Measurements from ENCODE around the gene TMEM240.
"Not testable (repeated sequence)": the region's sequence is repeated elsewhere in the genome, so short reads cannot be mapped to it uniquely, and the experiment has no call there.

TMEM240 gene

DNA sequence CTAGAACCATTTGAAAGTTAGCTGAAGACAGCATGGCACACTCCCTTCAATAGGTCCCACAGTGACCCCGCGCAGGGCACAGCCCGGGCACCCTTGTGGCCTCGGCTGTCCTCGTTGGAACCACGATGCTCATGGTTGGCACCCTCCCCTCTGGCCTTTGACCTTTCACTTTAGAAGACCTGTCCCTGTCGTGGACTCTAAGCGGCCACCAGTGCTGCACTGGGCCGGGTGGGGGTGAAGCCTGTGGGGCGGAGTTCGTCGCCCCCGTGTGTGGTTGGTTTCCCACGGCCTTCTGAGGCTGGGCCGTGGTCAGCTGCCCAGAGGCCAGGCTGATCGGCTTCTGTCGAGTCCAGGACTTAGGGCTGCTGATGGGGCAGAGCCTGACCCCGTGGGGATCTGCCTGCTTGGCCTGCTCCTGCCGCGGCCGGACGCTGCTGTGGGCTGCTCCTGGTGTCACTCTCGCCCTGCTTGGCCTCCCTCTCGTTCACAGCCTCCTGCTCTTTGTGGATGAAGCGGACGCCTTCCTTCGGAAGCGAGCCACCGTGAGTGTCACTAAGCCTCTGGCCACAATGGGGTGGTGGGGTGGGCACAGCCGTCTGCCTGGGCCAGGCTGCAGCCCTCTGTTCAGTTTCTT, 15.6 kb downstream of the TMEM240 start:
- DNase-seq (ENCODE audit: low read depth in 2 of 2) = not testable (repeated sequence)

DNA sequence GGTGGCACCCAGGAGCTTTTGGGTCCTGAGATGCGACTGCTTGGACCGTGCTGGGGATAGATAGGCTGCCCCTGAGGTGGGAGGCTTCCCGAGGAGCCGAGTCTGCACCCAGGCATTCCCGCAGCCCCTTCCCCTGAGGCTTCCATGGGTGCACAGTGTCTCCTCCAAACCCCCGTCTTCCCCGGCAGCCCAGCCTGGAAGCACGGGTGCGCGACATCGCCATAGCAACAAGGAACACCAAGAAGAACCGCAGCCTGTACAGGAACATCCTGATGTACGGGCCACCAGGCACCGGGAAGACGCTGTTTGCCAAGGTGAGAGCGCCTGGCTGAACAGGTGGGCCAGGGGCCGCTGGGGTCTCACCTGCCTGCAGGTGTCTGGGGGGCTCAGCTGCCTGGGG, 16.8 kb downstream of the TMEM240 start:
- DNase-seq (ENCODE audit: low read depth in 2 of 2) = not testable (repeated sequence)

DNA sequence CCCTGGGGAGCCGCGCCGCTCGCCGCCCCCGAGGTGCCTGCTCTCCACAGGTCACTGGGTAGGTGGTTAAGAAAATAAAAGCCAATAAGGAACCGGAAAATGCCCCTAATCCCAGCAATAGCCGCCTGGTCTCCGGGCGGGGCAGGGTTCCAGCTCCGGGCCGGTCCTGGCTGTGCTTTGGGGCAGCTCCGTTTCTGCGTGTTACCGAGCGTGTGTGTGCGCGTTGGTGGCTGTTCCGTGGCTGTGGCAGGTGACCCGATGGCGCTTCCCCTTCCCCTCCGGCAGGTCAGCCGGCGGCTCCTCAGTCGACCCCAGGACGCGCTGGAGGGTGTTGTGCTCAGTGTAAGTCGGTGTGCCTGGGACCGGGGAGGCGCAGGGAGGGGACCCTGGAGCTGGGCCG, 17.2 kb downstream of the TMEM240 start:
- DNase-seq (ENCODE audit: low read depth in 2 of 2) = not testable (repeated sequence)

DNA sequence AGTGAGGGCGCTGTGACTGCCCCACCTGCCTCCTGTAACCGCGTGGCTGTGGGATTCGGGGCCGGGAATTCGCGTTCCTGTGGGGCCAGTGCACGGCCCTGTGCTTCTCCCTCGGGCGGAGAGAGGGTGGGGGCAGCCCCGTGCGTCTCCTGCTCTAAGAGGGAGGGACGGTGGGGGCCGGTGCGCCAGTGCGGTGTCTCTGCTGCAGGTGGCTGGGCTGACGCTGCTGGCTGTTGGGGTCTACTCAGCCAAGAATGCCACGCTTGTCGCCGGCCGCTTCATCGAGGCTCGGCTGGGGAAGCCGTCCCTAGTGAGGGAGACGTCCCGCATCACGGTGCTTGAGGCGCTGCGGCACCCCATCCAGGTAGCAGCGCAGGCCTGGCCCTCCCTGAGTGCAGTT, 17.9 kb downstream of the TMEM240 start:
- not testable (repeated sequence) for DNase-seq (ENCODE audit: low read depth in 2 of 2)

DNA sequence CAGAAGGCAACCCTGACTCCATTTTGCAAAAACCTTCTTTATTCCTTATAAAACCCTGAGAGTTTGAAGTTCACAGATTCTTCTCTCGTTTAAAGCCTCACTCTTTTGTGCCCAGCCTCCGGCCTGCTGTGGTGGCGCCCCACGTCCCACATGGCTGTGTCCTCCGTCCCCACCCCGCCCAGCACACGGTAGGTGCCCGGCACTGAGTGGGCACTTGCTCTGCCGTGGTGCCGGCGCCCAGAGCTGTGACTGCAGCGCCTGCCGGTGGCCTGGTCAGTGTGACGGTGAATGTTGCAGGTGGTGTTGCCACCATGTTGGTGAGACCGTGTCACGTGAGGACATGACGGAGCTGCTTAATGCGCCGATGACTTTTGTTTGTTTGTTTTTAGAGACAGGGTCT, 19.1 kb downstream of the TMEM240 start:
- DNase-seq (ENCODE audit: low read depth in 2 of 2) = no peak

DNA sequence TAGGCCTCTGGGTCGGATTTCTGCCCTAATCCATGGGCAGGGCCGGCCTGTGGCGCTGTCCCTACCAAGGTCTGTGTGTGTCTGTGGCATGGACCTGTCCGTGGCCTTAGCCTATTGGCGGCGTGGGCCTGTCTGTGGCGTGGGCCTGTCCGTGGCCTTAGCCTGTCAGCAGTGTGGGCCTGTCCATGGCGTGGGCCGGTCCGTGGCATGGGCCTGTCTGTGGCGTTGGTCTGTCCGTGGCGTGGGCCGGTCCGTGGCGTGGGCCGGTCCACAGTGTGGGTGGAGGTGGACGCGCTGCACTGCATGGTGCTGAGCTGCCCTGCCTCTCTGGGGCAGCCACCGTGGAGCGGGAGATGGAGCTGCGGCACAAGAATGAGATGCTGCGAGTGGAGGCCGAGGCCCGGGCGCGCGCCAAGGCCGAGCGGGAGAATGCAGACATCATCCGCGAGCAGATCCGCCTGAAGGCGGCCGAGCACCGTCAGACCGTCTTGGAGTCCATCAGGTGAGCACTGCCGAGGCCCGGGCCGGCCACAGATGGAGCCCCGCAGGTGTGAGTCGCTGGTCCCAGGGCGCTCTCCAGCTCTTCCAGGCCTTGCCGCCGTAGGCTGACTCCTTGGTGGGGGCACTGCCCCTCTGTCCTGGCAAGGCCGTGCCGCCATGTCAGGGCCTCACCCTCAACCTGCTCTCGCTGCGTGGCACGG, 20.5 kb downstream of the TMEM240 start:
- DNase-seq (ENCODE audit: low read depth in 2 of 2) = not testable (repeated sequence)

DNA sequence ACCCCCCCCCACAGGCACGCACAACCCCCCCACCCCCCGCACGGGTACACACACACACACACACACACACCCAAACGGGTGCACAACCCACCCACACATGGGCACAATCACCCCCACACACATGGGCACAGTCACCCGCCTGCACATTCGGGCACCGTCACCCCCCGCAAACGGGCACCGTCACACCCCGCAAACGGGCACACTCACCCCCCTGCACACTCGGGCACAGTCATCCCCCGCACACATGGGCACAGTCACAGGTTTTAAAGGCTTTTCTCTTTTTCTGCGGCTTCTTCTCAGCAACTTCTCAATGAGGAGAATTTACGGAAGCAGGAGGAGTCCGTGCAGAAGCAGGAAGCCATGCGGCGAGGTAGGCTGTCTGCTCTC, 21.8 kb downstream of the TMEM240 start:
- DNase-seq (ENCODE audit: low read depth in 2 of 2) = not testable (repeated sequence)

DNA sequence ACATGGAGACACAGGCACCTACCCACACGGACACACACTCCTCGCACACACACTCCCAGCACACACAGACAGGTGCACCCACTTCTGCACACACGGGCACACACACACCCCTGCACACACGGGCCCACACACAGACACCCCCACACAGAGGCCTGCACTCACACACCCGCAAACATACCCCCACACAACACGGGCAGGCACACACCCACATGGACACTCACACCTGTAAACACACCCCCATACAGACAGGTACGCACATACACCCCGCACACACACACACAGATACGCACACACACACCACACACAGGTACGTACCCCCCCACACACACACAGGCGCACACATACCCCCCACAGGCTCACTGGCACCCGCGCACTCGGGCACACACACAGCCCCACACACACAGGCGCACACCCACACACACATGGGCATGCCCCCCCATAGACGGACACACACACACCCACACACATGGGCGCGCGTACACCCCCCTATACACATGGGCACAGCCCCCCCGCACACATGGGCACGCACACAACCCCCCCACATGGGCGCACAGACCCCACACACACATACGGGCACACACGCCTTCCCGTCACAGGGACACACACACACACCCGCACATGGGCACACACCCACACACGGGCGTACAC, 22.3 kb downstream of the TMEM240 start:
- no peak for DNase-seq (ENCODE audit: low read depth in 2 of 2)

DNA sequence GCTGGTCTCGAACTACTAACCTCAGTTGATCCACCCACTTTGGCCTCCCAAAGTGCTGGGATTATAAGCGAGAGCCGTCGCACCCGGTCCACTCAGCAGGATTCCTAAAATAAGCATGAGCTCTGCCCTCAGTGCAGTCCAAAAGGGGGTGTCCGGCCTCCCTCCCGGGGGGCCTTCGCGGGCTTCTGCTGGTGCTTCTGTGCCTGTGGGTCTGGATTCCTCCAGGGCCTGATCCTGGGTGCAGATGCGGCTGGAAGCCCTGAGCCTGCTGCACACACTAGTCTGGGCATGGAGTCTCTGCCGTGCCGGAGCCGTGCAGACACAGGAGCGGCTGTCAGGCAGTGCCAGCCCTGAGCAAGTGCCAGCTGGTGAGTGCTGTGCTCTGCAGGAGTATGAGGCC, 23.5 kb downstream of the TMEM240 start:
- not testable (repeated sequence) for DNase-seq (ENCODE audit: low read depth in 2 of 2)

DNA sequence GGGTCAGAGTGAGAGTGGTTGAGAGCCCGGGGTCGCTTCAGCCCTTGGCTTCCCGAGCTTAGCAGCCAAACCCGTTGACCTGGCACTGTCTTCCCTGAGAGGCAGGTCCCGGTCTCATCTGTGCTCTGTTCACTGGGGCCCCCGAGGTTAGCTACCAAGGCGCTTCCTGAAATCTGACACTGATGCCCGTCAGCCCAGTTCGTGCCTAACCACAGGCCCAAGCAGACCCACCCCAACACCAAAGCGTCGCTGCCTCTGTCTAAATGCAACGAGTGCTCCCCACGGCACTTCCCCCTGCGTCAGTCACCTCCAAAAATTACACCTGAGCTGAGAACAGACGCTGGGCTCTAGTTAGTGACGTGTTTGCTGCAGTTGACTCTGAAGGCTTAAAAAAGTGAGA, 26.0 kb downstream of the TMEM240 start:
- not testable (repeated sequence) for DNase-seq (ENCODE audit: low read depth in 2 of 2)

DNA sequence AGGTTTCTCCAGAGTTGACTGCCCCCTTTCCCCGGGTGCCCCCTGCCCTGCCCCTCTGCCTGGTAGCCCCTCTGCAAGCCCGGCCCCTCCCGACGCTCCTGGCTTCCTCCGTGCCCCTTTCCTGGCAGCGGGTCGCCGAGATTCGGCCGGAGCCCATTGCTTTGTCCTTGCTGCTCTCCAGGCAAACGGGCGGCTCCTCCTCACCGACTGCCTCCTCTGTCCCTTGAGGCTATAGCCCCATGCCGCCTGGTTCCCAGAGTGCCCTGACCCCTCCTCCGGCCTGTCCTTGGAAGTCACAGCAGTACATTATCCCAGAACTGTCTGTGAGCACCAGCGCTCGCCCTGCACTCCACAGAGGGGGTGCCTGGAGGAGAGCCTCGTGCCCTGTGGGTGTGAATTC, 26.7 kb downstream of the TMEM240 start:
- not testable (repeated sequence) for DNase-seq (ENCODE audit: low read depth in 2 of 2)

DNA sequence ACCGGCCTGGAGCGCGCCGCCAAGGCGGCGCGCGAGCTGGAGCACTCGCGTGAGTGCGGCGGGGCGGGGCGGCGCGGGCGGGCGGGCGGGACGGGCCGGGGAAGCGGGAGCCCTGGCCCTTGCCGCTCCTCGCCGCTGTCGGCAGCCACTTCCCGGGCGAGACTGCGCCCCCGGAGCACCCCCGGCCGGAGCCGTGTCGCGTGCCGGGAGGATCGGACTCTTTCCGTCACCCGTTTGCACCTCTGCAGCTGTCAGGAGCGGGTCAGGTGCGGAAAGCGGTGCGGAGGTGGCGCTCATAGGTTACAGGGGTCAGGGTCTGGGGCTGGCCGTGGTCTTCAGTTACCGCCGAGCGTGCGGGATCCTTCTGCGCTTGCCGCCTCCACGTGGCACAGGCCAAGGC, 28.0 kb downstream of the TMEM240 start:
- DNase-seq (ENCODE audit: low read depth in 2 of 2) = not testable (repeated sequence)

DNA sequence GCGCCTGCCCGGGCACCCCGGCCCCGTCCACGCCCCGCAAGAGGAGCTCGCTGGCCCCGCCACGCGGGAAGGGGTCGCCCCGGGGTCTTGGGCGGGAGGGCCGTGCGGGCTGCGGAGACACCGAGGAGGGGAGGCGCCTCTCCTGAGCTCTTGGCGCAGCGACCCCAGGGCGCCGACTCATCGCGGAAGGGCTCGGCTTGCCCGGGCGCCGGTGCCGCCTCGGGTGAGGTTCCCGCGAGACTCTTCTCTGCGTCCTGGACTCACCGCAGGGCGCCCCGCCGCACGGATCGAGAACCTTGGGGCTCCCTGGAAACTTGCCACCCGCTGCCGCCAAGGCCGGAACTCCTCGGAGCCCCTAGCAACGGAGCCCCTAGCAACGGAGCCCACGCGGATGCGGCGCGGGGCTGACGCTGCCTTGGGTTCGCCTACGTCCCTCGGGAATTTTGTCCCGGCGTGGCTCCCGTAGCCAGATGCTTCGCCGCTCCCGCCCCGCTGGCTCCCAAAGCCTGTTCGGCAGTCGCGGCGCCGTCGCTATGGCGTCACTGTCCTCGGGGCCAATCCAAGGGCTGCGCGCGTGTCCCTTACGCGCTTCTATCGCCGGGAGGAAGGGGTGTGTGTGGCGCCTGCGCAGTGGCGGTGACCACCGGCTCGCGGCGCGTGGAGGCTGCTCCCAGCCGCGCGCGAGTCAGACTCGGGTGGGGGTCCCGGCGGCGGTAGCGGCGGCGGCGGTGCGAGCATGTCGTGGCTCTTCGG, 28.7 kb downstream of the TMEM240 start, which contains the start of gene ATAD3A:
ATAD3A (plus strand) TSS at position 630 of the 753 bp plus-strand sequence; CDS start at position 737, 107 bp downstream.
- peak; percentile 86 to 88 for DNase-seq (ENCODE audit: low read depth in 2 of 2)

DNA sequence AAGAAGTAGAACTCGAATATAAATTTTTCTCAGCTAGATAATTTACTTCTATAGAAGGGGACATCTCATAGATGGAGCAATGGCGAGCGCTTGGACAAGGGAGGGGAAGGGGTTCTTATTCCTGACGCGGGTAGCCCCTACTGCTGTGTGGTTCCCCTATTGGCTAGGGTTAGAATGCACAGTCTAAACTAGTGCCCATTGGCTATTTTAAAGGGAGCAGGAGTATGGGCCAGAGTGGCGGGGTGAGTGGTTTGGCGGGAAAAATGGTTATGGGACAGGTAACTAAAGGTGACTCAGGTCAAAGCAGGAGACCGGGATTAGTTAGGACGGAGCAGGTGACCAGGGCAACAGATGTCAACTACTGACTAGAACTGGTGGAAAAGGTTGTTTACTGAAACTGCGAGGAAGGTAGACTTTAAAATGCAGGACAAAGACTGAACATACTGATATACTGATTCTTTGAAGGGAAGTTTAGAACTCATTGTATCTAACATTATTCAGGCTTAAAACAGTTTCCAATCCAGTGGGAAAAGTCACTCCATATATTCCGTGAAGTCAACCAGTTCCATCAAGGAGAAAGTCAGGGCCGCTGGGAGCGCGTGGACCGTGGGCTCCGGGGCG, 29.4 kb downstream of the TMEM240 start:
- no peak for DNase-seq (ENCODE audit: low read depth in 2 of 2)

DNA sequence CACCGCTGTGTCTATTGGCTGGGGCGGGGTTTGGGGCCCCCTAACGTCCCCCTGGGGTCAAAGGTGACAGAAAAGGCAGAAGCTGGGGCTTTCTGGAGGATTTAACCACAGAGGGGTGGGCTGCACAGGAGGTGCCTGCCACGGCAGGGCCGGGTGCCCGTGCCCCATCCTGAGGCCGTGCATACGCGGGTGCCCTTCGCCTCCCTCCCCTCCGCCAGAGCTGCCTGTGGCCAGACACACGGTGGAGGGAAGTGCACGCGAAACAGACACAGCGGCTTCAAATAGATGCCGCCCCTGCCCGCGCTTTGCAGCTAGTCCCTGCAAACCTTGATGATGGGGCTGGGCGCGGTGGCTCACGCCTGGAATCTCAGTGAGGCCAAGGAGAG, 31.0 kb downstream of the TMEM240 start:
- not testable (repeated sequence) for DNase-seq (ENCODE audit: low read depth in 2 of 2)

DNA sequence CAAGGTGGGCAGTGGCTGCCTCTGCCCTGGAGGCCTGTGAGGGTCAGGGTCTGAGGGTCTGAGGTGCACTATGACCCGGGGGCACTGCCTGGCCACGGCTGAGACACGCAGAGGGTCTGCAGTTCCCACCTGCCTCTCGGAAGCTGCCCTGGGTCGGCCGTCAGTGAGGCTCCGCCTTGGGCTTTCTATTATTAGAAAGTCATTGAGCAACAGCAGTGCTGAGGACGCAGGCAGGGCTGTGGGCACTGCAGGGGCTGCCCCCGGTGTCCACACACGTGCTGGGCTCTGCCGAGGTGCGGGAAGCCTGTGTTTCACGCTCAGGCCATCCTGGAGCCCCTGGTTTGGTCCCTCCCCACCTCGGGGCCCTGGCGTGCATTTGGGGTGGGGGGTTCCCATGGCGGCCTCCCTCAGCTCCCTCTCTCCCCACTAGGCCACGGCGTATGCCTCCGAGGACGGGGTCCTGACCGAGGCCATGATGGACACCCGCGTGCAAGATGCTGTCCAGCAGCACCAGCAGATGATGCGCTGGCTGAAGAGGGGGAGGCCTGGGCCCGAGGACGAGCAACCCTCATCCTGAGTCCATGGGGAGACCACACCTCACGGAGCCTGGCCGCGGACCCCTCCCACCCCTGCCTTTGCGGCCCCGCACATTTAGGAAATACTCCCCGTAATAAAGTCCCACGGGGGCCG, 31.5 kb downstream of the TMEM240 start:
- not testable (repeated sequence) for DNase-seq (ENCODE audit: low read depth in 2 of 2)

DNA sequence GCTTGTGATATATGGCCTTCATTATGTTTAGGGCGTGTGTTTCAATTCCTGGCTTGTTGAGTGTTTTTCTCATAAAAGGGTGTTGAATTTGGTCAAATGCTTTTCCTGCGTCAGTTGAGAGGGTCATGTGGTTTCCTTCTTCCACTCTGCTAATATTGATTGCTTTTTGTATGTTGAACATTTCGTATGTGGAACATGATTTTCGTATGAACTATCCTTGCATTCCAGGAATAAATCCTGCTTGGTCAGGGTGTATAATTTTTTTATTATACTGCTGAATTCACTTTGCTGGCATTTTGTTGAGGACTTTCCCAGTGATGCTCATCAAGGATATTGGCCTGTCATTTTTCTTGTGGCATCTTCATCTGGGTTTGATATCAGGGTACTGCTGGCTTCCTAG, 33.1 kb downstream of the TMEM240 start:
- DNase-seq (ENCODE audit: low read depth in 2 of 2) = no peak

DNA sequence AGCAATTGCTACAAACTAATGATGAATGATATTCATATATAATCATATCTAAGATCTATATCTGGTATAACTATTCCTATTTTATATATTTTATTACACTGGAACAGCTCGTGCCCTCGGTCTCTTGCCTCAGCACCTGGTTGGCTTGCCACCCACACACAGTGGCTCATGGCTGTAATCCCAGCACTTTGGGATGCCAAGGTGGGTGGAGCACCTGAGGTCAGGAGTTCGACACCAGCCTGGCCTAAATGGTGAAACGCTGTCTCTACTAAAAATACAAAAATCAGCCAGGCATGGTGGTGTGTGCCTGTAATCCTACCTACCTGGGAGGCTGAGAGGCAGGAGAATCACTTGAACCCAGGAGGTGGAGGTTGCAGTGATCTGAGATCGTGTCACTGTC, 34.6 kb downstream of the TMEM240 start:
- not testable (repeated sequence) for DNase-seq (ENCODE audit: low read depth in 2 of 2)

DNA sequence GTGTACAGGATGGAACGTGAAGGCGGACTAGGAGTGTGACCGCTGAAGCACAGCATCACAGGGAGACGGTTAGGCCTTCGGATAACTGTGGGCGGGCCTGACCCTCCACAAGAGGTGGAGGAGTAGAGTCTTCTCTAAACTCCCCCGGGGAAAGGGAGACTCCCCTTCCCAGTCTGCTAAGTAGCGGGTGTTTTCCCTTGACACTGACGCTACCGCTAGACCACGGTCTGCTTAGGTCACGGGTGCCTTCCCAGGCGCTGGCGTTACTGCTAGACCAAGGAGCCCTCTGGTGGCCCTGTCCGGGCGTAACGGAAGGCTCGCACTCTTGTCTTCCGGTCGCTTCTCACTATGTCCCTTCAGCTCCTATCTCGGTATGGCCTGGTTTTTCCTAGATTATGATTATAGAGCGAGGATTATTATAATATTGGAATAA, 35.0 kb downstream of the TMEM240 start:
- not testable (repeated sequence) for DNase-seq (ENCODE audit: low read depth in 2 of 2)

DNA sequence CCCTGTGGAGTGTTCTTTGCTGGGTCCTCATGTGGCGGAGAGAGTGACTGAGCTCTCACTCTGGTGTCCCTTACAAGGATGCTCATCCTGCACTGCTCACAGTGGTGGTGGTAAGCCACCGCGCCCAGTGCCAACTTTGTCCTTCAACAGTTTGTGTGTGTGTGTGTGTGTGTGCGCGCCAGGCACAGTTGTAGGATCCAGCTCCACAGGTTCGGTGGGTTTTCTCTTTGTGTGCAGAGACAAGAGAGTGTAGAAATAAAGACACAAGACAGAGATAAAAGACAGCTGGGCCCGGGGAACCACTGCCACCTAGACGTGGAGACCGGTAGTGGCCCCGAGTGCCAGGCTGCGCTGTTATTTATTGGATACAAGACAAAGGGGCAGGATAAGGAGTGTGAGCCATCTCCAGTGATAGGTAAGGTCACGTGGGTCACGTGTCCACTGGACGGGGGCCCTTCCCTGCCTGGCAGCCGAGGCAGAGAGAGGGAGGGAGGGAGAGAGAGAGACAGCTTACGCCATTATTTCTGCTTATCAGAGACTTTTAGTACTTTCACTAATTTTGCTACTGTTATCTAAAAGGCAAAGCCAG, 35.6 kb downstream of the TMEM240 start:
- peak; percentile 27 to 41 for DNase-seq (ENCODE audit: low read depth in 2 of 2)
